ENCODE data around the gene ZNF487. TPM values are rescaled to one million over a fixed set of nuclear protein-coding genes. Genes with fewer than 3 reads are reported as not detected.

The ZNF487 gene
- total RNA-seq, 1 donor from 2014 or later, result 2.9 TPM

- intact Hi-C loops (cut with micrococcal nuclease), result loop anchor here (5.0 kb wide), 1 partner anchor 107 kb away; no protein-coding TSS in a partner anchor
- H3K4me3 Mint-ChIP-seq, result peak overlapping the region; percentile 42
- no peak for ATAC-seq (ENCODE audit: low read depth)
- H3K36me3 Mint-ChIP-seq (ENCODE audit: low read depth), result peaks cover 65% of the 10 kb centered on the region
- no peaks in the 10 kb centered on the region for H3K27me3 Mint-ChIP-seq
- TF ChIP-seq CTCF (IDR thresholded peaks at IDR 0.05), result no peak
- DNase-seq, result no peak
- peak overlapping the region; percentile 41 for H3K27ac Mint-ChIP-seq
- ChIA-PET POLR2A (interaction anchor here (1.3 to 7.3 kb wide), 3 partner anchors 9 to 53 kb away, joined by 3 to 71 read pairs (median 4); partner anchors contain the start of genes HNRNPF and ZNF487), CTCF (no interaction called here)
- no peaks in the 10 kb centered on the region for H3K9me3 Mint-ChIP-seq
- H3K4me1 Mint-ChIP-seq, result peaks cover 92% of the 10 kb centered on the region
These were observed 37.3 kb upstream of the ZNF487 start for GRCh38 chr10:43399320-43400310.

- H3K27me3 Mint-ChIP-seq, result no peaks in the 10 kb centered on the region
- CTCF ChIA-PET, result no interaction called here
- peaks cover 51% of the 10 kb centered on the region for H3K36me3 Mint-ChIP-seq (ENCODE audit: low read depth)
- POLR2A ChIA-PET, result interaction anchor here (0.5 to 1.4 kb wide), 6 partner anchors 13 to 727 kb away, joined by 3 to 11 read pairs (median 3); no protein-coding TSS in a partner anchor
- intact Hi-C loops (cut with micrococcal nuclease), result no loop called here
- no peak for ATAC-seq (ENCODE audit: low read depth)
- no peak for TF ChIP-seq CTCF (IDR thresholded peaks at IDR 0.05)
- H3K27ac Mint-ChIP-seq, result peak overlapping the region; percentile 30
- DNase-seq, result no peak
- no peaks in the 10 kb centered on the region for H3K9me3 Mint-ChIP-seq
- peak overlapping the region; percentile 17 for H3K4me3 Mint-ChIP-seq
- peaks cover 93% of the 10 kb centered on the region for H3K4me1 Mint-ChIP-seq
These were observed 35.3 kb upstream of the ZNF487 start for GRCh38 chr10:43401627-43402026.

- H3K27ac Mint-ChIP-seq, result peak overlapping the region; percentile 1
- no peak overlapping the region for H3K4me3 Mint-ChIP-seq
- intact Hi-C loops (cut with micrococcal nuclease), result no loop called here
- no peaks in the 10 kb centered on the region for H3K27me3 Mint-ChIP-seq
- no peak for TF ChIP-seq CTCF (IDR thresholded peaks at IDR 0.05)
- ChIA-PET POLR2A (interaction anchor here (0.6 kb wide), 1 partner anchor 50 kb away, joined by 3 read pairs; no protein-coding TSS in a partner anchor), CTCF (no interaction called here)
- DNase-seq (no peak), ATAC-seq (ENCODE audit: low read depth) (no peak)
- H3K4me1 Mint-ChIP-seq, result peaks cover 92% of the 10 kb centered on the region
- no peaks in the 10 kb centered on the region for H3K9me3 Mint-ChIP-seq
- H3K36me3 Mint-ChIP-seq (ENCODE audit: low read depth), result peaks cover 50% of the 10 kb centered on the region
These were observed 34.7 kb upstream of the ZNF487 start for GRCh38 chr10:43402176-43402575.

GRCh38 chr10:43402880-43403452, 33.9 kb upstream of the ZNF487 start:
- no peaks in the 10 kb centered on the region for H3K27me3 Mint-ChIP-seq
- TF ChIP-seq CTCF (IDR thresholded peaks at IDR 0.05), result no peak
- ATAC-seq (ENCODE audit: low read depth) (no peak), DNase-seq (no peak)
- peak overlapping the region; percentile 52 for H3K4me3 Mint-ChIP-seq
- intact Hi-C loops (cut with micrococcal nuclease), result no loop called here
- H3K9me3 Mint-ChIP-seq, result no peaks in the 10 kb centered on the region
- H3K4me1 Mint-ChIP-seq, result peaks cover 86% of the 10 kb centered on the region
- no peak overlapping the region for H3K27ac Mint-ChIP-seq
- peaks cover 51% of the 10 kb centered on the region for H3K36me3 Mint-ChIP-seq (ENCODE audit: low read depth)
- CTCF ChIA-PET, result no interaction called here
- POLR2A ChIA-PET, result interaction anchor here (0.7 to 1.0 kb wide), 2 partner anchors 16 to 17 kb away, joined by 3 read pairs; no protein-coding TSS in a partner anchor
